ENCODE measurements around the gene ITGB1.

- TF ChIP-seq RFX5 (IDR thresholded peaks at IDR 0.05; ENCODE audit: low read length) (no peak), CTCF (IDR thresholded peaks at IDR 0.05) (no peak), EP300 (IDR thresholded peaks at IDR 0.05; ENCODE audit: borderline replicate concordance in 1 of 2, low read depth in 1 of 2, low read length in 1 of 2) (no peak), POLR2AphosphoS5 (IDR thresholded peaks at IDR 0.05; ENCODE audit: low read depth, low read length) (no peak), YY1 (IDR thresholded peaks at IDR 0.05; ENCODE audit: low read depth) (no peak), JUND (IDR thresholded peaks at IDR 0.05) (no peak), RAD21 (IDR thresholded peaks at IDR 0.05; ENCODE audit: low read length) (no peak)
Measured at GRCh38 chr10:32890444-32890843, 67.6 kb downstream of the ITGB1 start.
